Activated naive CD8-positive, alpha-beta T cell (primary cell): Measurements from ENCODE around the gene SMAP1.

Source experiments
- H3K27ac Mint-ChIP-seq: one replicate; pipeline ENCODE4 v1.8.0; 2021; ENCODE audit warnings: mixed read lengths
- H3K27me3 Mint-ChIP-seq: one replicate; pipeline ENCODE4 v1.8.0; 2021; ENCODE audit warnings: mixed read lengths
- H3K36me3 Mint-ChIP-seq: one replicate; pipeline ENCODE4 v1.8.0; 2021; ENCODE audit warnings: mixed read lengths
- H3K4me1 Mint-ChIP-seq: one replicate; pipeline ENCODE4 v1.8.0; 2021; ENCODE audit warnings: low read depth, mixed read lengths
- H3K4me3 Mint-ChIP-seq: one replicate; pipeline ENCODE4 v1.8.0; 2021; ENCODE audit warnings: mild to moderate bottlenecking, mixed read lengths
- H3K9me3 Mint-ChIP-seq: one replicate; pipeline ENCODE4 v1.8.0; 2021; ENCODE audit warnings: low read depth, mixed read lengths

SMAP1 gene

DNA sequence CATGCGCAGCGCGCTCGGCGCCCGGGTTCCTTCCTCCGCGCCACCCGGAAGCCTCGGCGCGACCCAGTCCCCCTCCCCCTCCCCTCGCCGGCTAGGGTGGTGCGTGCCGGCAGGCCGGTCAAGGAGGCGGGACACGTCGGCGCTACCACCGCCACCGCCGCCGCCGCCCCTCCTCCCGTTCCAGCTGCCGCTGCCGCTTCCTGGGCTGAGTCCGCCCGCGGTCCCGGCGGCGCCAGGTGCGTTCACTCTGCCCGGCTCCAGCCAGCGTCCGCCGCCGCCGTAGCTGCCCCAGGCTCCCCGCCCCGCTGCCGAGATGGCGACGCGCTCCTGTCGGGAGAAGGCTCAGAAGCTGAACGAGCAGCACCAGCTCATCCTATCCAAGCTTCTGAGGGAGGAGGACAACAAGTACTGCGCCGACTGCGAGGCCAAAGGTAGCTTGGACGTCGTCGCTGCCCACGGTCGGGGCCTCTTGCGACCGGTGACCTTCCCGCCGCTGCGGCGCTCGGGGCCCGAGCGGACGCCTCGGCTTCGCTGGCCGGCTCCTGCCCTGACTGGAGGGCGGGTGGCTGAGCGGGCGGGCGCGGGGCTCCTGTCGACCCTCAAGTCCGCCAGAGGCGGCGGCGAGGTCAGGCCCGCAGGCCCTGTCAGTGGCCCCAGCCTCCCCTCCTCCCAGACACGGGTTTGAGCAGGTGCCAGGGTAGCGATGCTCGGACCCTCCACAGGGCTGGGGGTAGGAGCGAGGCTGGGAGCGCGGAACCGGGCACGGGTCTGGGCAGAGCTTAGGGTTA, at the start of gene SMAP1:
SMAP1 (plus strand) TSS at position 173 of the 788 bp plus-strand sequence; CDS start at position 314, 141 bp downstream.
- Mint-ChIP-seq H3K27ac (peak within 1 kb of the TSS; percentile 94), H3K4me3 (peak within 1 kb of the TSS; percentile 86), H3K9me3 (no peaks in the 10 kb centered on the region), H3K36me3 (no peaks in the 10 kb centered on the region), H3K27me3 (no peaks in the 10 kb centered on the region), H3K4me1 (peaks cover 54% of the 10 kb centered on the region)

DNA sequence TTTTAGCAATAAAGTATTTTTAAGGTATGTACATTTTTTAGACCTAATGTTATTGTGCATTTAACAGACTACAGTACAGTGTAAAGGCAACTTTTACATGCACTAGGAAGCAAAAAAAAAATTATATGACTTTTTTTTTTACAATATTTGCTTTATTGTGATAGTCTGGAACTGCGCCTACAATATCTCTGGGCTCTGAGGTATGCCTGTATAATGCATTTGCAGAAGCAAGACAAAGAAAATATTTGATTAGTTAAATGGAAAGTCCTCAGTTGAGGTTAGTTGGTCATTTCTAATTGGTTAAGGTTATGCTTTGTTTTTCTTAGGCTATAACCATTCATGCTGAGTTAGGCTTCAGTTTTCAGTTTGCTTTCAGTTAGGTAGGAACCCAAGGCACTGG, 46.9 kb upstream of the SMAP1 start:
- Mint-ChIP-seq H3K27me3 (no peaks in the 10 kb centered on the region), H3K36me3 (peaks cover 4% of the 10 kb centered on the region)

DNA sequence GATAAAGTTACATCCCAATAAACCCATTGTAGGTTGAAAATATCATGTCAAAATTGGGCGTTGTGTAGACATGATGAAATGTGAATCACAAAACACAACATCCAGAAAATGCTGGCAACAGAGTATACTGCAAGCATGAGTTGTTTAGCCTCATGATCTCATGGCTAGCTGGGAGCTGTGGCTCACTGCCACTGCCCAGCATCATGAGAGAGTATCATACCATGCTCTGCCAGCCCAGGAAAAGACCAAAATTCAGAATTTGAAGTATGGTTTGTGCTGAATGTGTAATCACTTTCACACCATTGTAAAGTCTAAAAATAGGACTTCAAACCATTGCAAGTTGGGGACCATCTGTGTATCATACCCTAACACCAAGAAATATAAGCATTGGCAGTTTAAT, 45.2 kb upstream of the SMAP1 start:
- Mint-ChIP-seq H3K4me1 (no peaks in the 10 kb centered on the region), H3K27ac (no peak overlapping the region), H3K4me3 (no peak overlapping the region), H3K36me3 (peaks cover 4% of the 10 kb centered on the region), H3K9me3 (no peaks in the 10 kb centered on the region), H3K27me3 (no peaks in the 10 kb centered on the region)

More for the DNA sequence above, 46.9 kb upstream of the SMAP1 start:
- Mint-ChIP-seq H3K4me1 (no peaks in the 10 kb centered on the region), H3K27ac (no peak overlapping the region), H3K4me3 (no peak overlapping the region), H3K9me3 (no peaks in the 10 kb centered on the region)

DNA sequence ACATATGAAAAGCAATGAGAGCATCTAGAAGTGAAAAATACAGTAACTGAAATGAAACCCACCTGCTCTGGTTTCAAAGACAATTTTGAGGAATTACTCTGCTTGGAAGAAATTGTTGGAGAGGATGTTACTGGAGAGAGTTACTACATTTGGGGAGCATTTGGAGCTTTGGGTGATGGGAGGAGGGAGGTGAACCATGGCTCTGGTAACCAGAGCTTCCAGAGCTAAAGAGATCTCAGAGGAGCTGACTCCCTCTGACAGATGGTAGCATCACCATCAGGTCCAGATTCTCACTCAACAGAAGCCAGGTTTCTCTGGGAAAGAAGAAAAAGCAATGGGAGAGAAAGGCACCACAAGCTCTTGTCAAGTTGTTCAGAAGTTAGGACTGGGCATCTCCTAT, 42.2 kb upstream of the SMAP1 start:
- no peak overlapping the region for H3K27ac Mint-ChIP-seq
- peaks cover 4% of the 10 kb centered on the region for H3K36me3 Mint-ChIP-seq
- H3K9me3 Mint-ChIP-seq: no peaks in the 10 kb centered on the region
- H3K4me1 Mint-ChIP-seq: no peaks in the 10 kb centered on the region
- no peak overlapping the region for H3K4me3 Mint-ChIP-seq
- H3K27me3 Mint-ChIP-seq: peaks cover 1% of the 10 kb centered on the region

DNA sequence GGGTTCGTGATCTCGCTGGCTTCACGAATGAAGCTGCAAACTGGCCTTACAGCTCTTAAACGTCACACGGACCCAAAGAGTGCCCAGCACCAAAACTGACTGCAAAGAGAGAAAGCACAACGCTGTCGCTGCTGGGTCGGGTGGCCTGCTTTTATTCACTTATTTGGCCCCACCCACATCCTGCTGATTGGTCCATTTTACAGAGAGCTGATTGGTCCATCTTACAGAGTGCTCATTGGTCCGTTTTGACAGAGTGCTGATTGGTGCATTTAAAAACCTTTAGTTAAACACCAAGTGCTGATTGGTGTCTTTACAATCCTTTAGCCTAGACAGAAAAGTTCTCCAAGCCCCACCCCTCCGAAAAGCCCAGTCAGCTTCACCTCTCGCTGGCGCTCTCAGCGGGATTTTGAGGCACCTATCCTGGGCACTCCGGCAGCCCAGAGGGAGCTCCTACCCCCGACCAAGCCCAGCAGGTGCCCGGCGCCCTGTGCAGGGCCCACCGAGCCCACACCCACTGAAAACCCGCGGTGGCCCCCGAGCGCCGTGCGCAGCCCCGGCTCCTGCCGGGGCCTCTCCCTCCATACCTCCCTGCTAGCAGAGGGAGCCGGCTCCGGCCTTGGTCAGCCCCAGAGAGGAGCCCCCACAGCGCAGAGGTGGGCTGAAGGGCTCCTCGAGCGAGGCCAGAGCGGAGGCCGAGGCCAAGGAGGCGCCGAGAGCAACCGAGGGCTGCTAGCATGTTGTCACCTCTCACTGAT, 40.0 kb upstream of the SMAP1 start:
- peaks cover 1% of the 10 kb centered on the region for H3K27me3 Mint-ChIP-seq
- peaks cover 4% of the 10 kb centered on the region for H3K36me3 Mint-ChIP-seq
- no peak overlapping the region for H3K4me3 Mint-ChIP-seq
- H3K9me3 Mint-ChIP-seq: no peaks in the 10 kb centered on the region
- H3K4me1 Mint-ChIP-seq: no peaks in the 10 kb centered on the region
- no peak overlapping the region for H3K27ac Mint-ChIP-seq

DNA sequence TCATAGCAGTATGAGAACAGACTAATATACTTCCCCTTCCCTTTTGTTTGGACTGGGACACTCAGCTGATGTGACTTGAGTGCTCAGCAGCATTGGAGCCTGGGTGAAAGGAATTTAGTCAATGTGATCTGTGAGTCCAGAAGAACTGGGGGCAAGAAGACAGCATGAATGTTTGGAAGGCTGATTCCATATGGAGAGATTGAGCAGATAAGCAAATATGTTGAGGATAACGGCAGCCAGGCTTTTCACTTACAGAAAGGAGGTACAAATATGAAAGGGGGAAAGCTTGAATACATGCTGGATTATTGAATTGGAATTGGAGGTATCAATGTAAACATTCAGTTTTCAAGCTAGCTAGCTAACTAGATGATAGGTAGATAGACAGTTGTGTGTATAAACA, 37.8 kb upstream of the SMAP1 start:
- Mint-ChIP-seq H3K9me3 (no peaks in the 10 kb centered on the region), H3K27ac (no peak overlapping the region), H3K27me3 (peaks cover 1% of the 10 kb centered on the region), H3K4me3 (no peak overlapping the region), H3K36me3 (no peaks in the 10 kb centered on the region), H3K4me1 (no peaks in the 10 kb centered on the region)

DNA sequence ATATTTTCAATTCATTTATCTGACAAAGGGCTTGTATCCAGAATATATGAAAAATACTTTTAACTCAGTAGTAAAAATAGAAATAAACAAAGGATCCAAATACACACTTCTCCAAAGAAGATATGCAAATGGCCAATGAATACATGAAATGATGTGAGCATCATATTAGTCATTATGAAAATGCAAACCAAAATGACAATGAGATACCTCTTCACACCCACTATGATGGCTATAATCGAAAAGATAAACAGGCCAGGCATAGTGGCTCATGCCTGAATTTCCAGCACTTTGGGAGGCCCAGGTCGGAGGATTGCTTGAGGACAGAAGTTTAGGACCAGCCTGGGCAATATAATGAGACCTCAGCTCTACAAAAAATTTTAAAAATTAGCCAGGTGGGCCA, 33.8 kb upstream of the SMAP1 start:
- Mint-ChIP-seq H3K36me3 (no peaks in the 10 kb centered on the region), H3K27ac (no peak overlapping the region)

DNA sequence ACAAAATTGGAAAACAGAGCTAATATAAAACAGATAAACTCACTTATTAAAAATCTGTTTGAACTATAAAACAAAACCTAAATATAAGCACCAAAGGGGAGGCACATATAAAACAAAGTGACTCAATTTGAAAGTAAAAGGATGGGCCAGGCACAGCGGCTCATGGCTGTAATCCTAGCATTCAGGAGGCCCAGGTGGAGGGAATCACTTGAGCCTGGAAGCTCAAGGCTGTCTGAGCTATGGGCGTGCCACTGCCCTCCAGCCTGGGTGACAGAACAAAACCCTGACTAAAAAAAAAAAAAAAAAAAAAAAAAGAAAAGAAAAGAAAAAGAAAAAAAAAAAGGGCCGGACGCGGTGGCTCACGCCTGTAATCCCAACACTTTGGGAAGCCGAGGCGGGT, 31.1 kb upstream of the SMAP1 start:
- Mint-ChIP-seq H3K4me1 (no peaks in the 10 kb centered on the region), H3K36me3 (no peaks in the 10 kb centered on the region), H3K9me3 (no peaks in the 10 kb centered on the region), H3K27ac (no peak overlapping the region), H3K27me3 (no peaks in the 10 kb centered on the region), H3K4me3 (no peak overlapping the region)

More for the DNA sequence above, 33.8 kb upstream of the SMAP1 start:
- Mint-ChIP-seq H3K4me3 (no peak overlapping the region), H3K27me3 (peaks cover 1% of the 10 kb centered on the region), H3K9me3 (no peaks in the 10 kb centered on the region), H3K4me1 (no peaks in the 10 kb centered on the region)

DNA sequence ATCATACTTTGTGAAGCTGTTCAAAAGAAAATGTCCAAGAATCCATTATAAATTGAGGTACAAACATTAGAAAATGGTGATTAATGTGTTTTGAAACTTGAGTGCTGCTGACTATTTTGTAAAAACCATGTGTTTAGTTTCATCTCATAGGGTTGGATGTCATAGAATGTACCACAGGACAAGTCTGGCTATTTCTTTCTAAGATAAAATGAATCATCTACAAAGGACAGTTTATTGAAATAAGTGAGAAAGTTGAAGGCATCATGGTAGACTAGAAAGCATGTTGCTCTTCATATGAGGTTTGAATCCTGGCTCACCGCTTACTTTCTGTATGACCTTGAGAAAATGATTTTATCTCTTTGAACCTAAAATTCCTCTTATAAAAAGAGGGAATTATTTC, 29.2 kb upstream of the SMAP1 start:
- Mint-ChIP-seq H3K27me3 (no peaks in the 10 kb centered on the region), H3K4me3 (no peak overlapping the region), H3K4me1 (no peaks in the 10 kb centered on the region), H3K27ac (no peak overlapping the region), H3K36me3 (no peaks in the 10 kb centered on the region), H3K9me3 (no peaks in the 10 kb centered on the region)

DNA sequence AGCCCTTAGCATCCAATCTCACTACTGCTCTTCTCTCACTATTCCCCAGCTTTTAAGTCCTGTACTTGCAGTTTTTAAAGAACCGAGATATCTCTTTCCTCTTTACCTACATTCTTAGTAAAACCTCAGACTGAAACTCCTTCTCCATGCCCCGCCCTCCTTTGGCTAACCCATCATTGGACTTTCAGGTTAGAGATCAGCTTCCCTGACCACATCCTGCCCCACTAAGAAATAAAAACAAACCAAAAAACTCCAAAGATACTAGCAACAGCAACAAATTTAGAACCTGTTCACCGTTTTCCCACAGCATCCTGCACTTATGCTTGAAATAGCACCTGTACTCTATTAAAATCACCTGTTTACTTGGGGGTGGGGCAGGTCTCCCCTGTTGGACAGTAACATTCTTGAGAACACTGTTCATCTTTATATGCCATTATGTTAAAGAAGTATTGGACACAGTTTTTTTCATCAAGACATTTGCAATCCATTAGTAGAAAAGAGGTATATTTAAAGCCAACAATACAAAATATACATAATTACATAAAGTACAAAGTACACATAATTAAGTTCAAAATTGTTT, 16.3 kb upstream of the SMAP1 start:
- peak overlapping the region; percentile 25 for H3K4me3 Mint-ChIP-seq

DNA sequence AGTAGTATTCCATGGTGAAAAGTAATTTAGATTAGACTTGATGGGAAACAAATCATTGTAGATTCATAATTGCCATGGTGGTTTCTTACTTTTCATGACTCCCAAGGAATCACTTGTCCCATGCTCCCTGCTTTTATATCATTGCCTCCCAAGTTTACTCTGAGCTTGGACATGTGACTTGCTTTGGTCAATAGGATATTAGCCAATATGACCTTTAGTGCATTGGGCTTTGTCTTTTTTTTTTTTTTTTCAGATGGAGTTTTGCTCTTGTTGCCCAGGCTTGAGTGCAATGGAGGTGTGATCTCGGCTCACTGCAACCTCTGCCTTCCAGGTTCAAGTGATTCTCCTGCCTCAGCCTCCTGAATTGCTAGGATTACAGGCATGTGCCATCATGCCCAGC, 15.5 kb upstream of the SMAP1 start:
- H3K4me1 Mint-ChIP-seq: peaks cover 24% of the 10 kb centered on the region
- H3K27ac Mint-ChIP-seq: no peak overlapping the region
- no peaks in the 10 kb centered on the region for H3K27me3 Mint-ChIP-seq
- no peaks in the 10 kb centered on the region for H3K9me3 Mint-ChIP-seq
- no peaks in the 10 kb centered on the region for H3K36me3 Mint-ChIP-seq
- H3K4me3 Mint-ChIP-seq: no peak overlapping the region

More for the DNA sequence above, 16.3 kb upstream of the SMAP1 start:
- Mint-ChIP-seq H3K36me3 (no peaks in the 10 kb centered on the region), H3K27ac (peak overlapping the region; percentile 24), H3K9me3 (no peaks in the 10 kb centered on the region), H3K4me1 (peaks cover 24% of the 10 kb centered on the region), H3K27me3 (no peaks in the 10 kb centered on the region)

DNA sequence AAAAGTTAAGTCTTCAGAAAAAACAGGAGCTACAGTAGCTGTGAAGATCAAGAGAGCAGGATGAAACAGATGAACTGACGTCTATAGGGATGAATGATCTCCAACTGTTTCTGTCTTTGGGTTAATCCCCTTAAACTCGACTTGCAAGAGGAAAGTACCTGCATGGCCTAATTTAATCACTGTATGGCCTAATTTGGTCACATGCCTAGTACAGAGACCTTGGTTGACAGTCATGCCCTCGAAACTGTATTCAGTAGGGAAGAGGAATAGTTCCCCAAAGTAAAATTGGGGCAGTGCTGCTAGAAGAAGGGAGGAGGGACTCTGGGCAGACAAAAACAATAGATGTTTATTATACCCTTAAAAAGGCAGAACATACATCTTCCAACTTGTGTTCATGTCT, 10.0 kb upstream of the SMAP1 start:
- no peaks in the 10 kb centered on the region for H3K4me1 Mint-ChIP-seq
- no peaks in the 10 kb centered on the region for H3K9me3 Mint-ChIP-seq
- H3K4me3 Mint-ChIP-seq: no peak overlapping the region
- peaks cover 10% of the 10 kb centered on the region for H3K36me3 Mint-ChIP-seq
- H3K27me3 Mint-ChIP-seq: peaks cover 7% of the 10 kb centered on the region
- H3K27ac Mint-ChIP-seq: no peak overlapping the region

DNA sequence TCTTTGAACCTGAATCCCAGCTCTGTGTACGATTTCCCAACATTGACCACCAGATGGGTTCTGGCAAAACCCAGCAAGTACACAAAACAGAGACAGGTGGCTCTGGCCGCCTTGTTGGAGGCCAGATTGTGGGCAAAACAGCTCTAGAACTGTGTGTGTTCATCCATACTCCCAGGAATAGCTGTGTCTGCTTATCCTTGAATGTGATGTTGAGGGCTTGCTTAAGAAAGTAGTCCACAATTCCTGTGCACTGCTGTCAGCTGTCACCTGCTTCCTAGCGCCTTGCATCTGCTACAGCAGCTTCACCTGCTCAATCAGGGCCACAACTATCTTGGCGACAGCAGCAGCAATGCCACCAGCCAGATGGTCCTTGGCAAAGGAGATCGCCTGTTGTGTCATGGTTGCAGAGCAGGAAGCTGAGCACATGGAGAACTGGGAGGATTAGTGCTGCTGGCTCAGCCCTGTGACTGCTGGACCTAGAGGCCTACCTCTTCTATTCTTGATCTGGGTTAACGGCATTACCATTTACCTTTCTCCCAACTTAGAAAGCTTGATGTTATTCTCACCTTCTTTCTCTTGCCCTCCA, 3.7 kb upstream of the SMAP1 start:
- Mint-ChIP-seq H3K4me3 (no peak overlapping the region), H3K27me3 (peaks cover 7% of the 10 kb centered on the region), H3K4me1 (peaks cover 16% of the 10 kb centered on the region), H3K9me3 (no peaks in the 10 kb centered on the region), H3K27ac (no peak overlapping the region), H3K36me3 (peaks cover 10% of the 10 kb centered on the region)

DNA sequence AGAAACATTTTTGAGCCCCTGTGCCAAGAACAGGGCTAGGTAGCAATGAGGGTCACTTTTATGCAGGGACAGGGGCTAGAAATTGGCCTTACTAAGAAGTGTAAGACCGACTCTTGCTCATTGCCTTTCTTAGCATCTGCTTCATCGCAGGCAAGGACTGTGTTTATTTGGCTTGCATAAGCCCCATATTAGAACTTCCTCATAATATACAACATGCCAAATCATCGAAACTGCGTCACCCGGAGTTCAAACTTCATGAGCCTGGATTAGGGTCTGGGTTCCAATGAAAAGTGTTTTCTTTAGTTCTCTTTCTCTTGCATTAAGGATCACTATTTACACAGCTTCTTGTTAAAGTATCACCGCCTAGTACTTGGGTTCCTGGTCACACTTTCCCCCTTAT, 977 bp upstream of the SMAP1 start:
- Mint-ChIP-seq H3K4me3 (peak overlapping the region; percentile 86), H3K27ac (peak overlapping the region; percentile 94), H3K36me3 (peaks cover 4% of the 10 kb centered on the region), H3K9me3 (no peaks in the 10 kb centered on the region), H3K4me1 (peaks cover 42% of the 10 kb centered on the region), H3K27me3 (peaks cover 3% of the 10 kb centered on the region)

DNA sequence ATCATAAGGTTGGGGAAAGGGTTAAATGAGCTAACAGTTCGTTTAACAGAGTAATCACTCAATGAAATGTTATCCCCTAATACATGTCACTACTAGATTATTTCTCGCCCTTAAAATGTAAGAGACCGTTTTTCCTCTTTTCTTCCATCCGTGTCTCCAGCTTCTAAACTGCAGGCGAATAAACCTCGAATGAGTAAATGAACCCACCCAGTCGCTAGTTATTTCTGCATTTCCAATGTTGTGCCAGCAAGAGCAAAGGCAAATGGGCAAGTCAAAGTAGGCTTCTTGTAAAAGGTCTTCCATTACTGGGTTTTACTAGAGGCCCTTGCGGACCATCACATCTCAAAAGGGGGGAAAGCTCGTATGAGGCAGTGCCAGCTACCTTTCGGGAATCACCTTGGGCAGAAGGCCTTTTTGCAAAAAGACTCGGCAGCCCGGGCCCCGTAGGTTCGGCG, 400 bp upstream of the SMAP1 start:
- no peaks in the 10 kb centered on the region for H3K9me3 Mint-ChIP-seq

More for the DNA sequence above, 400 bp upstream of the SMAP1 start:
- Mint-ChIP-seq H3K4me3 (peak overlapping the region; percentile 86), H3K27ac (peak overlapping the region; percentile 94), H3K36me3 (no peaks in the 10 kb centered on the region), H3K27me3 (no peaks in the 10 kb centered on the region), H3K4me1 (peaks cover 48% of the 10 kb centered on the region)
